ENCODE results near the gene SLC25A43.
"Not testable (repeated sequence)": the region's sequence is repeated elsewhere in the genome, so short reads cannot be mapped to it uniquely, and the experiment has no call there.

SLC25A43 gene

DNA sequence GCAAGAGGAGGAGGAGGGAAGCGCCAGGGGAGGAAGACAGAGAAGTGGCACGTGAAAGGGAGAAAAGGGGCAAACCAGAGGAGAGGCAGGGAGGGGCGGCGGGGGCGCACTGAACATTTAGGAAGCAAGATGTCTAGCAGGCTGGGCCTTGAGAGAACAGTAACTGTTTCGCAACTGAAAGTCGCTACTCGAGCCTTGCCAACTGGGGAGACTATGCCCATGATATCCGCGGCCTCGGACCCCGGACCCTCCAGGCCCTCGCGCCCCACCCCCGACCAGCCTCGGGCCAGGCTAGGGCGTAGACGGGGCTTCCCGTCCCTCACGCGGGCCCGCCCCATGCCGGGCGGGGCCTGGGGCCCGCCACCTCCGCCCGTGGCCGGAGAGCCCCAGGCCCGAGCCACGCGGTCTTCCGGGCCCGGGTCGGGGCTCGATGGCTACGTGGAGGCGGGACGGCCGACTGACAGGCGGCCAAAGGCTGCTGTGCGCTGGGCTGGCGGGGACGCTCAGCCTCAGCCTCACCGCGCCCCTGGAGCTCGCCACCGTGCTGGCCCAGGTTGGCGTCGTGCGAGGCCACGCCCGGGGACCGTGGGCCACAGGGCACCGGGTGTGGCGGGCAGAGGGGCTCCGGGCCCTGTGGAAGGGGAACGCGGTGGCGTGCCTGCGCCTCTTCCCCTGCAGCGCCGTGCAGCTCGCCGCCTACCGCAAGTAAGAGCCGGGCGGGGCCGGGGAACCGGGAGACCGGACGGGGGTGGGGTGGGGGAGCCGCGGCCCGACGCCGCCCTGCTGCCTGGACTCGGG, at the start of gene SLC25A43:
Gene SLC25A43 (plus strand): TSS at position 363 of the 798 bp plus-strand sequence. CDS start 68 bp downstream, at position 431.
- DNase-seq (ENCODE audit: low read depth): no peak

DNA sequence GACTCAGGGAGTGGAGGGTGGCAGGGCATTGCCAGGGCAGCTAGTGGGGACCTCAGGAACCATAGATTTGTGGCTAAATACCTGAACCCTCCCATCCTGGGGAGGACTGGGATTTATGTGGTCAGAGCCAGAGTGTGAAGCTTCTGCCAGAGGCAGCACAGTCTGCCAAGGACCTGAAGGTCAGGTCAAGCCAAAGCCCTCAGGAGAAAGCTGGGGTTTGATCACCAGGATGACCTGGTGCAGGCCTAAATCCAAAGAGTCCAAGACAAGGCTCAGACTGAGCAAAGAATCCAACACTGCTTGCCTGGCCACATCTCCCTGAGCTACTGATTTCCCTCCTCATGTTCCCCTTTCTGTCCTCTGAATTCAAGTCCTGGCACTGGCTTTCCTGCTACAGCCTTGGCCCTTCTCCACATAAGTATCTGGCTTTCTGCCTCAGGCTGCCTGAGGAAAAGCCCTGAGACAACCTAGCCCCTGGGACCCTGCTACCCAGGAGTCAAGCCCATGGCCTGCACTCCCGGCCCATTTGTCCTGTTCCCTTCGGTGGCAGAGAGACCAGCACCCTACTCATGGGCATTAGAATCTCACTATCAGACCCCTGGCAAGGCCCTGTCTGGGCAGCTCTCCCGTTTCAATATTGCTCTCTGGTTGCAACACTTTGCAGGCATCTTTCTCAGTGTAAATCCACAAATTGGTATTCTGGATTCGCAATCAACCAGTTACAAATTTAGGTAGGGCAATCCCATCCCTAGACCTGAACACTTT, 39.3 kb upstream of the SLC25A43 start:
- DNase-seq (ENCODE audit: low read depth): no peak

DNA sequence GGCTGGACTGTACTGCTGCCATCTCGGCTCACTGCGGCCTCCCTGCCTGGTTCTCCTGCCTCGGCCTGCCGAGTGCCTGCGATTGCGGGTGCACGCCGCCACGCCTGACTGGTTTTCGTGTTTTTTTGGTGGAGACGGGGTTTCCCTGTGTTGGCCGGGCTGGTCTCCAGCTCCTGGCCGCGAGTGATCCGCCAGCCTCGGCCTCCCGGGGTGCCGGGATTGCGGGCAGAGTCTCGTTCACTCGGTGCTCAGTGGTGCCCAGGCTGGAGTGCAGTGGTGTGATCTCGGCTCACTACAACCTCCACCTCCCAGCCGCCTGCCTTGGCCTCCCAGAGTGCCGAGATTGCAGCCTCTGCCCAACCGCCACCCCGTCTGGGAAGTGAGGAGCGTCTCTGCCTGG, 37.7 kb upstream of the SLC25A43 start:
- not testable (repeated sequence) for DNase-seq (ENCODE audit: low read depth)

DNA sequence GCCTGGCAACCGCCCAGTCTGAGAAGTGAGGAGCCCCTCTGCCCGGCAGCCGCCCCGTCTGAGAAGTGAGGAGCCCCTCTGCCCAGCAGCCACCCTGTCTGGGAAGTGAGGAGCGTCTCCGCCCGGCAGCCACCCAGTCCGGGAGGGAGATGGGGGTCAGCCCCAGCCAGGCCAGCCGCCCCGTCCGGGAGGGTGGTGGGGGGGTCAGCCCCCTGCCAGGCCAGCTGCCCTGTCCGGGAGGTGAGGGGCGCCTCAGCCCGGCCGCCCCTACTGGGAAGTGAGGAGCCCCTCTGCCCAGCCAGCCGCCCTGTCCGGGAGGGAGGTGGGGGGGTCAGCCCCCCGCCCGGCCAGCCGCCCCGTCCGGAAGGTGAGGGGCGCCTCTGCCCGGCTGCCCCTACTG, 37.1 kb upstream of the SLC25A43 start:
- DNase-seq (ENCODE audit: low read depth): not testable (repeated sequence)

DNA sequence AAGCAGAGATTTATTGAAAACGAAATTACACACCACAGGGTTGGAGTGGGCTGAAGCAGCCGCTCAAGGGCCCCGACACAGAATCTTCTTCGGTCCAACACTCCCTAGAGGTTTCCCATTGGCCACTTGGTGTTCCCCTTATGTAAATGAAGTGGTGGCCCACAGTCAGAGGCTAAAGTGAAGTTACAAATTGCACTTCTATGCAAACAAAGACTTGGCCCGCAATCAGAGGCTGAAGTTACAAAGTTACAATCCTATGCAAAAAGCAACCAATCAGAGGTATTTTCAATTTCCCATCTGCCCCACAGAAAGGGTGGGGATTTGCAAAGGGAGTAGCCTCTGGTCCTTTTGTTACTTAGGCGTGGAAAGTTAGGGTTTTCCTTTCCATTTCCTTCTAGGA, 35.7 kb upstream of the SLC25A43 start:
- DNase-seq (ENCODE audit: low read depth): no peak

DNA sequence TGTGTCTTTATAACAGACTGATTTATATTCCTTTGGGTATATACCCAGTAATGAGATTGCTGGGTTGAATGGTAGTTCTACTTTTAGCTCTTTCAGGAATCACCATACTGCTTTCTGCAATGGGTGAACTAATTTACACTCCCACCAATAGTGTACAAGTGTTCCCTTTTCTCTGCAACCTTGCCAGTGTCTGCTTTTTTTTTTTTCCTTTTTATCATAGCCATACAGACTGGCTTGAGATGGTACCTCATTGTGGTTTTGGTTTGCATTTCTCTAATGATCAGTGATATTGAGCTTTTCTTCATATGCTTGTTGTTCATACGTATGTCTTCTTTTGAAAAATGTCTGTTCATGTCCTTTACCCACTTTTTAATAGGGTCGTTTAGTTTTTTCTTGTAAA, 27.3 kb upstream of the SLC25A43 start:
- not testable (repeated sequence) for DNase-seq (ENCODE audit: low read depth)

DNA sequence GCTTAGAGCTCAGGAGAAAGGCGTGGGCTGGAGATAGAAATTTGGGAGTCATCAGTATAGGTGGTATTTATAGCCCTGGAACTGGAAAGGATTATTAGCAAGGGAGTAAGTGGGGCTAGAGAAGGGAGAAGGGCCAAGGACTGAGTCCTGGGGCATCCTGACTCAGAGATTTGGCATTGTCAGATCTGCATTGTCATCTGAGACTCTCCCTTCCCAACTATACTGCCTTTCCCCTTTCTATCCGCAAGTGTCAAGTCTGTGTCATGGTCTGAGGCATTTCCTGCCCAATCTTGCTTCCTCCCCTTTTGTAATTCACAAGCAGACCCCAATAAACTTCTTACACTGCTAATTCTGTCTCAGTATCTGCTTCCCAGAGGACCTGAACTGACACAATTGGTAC, 24.4 kb upstream of the SLC25A43 start:
- DNase-seq (ENCODE audit: low read depth): no peak

DNA sequence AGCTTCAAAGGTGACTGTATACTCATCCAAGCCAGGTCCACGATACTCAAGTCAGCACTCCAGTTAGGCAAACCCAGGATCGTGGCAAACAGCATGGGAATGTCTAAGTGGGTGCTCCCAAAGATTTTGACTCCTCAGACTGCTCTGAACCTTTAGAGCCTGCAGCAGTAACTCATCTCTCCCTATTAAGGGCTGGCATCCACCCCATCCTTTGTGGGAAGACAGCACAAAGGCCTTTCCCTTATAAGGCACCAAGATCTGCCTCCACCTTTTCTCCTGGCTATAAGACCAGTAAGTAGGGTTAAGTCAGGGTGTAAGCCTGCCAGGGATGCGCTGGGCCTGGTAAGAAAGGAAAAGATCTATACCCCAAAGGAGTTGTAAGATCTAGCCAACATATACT, 23.6 kb upstream of the SLC25A43 start:
- DNase-seq (ENCODE audit: low read depth): no peak

DNA sequence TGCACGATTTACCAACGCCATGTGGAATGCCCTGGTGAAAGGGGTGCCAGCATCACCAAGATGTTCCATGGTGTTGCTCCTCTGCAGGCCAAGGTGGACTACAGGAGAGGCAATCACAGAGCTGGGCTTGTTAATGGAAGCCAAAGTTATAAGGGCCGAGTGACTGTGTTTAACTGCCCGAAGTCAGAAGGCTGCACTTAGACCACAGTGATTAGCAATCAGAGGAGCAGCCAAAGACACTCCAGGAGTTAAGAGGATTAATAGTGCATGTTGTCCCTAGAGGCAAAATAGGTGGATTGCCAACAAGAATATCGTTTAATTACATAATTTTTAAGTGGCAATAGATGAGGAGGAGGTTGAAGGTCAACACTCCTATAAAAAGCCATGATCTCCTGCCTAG, 22.8 kb upstream of the SLC25A43 start:
- no peak for DNase-seq (ENCODE audit: low read depth)

DNA sequence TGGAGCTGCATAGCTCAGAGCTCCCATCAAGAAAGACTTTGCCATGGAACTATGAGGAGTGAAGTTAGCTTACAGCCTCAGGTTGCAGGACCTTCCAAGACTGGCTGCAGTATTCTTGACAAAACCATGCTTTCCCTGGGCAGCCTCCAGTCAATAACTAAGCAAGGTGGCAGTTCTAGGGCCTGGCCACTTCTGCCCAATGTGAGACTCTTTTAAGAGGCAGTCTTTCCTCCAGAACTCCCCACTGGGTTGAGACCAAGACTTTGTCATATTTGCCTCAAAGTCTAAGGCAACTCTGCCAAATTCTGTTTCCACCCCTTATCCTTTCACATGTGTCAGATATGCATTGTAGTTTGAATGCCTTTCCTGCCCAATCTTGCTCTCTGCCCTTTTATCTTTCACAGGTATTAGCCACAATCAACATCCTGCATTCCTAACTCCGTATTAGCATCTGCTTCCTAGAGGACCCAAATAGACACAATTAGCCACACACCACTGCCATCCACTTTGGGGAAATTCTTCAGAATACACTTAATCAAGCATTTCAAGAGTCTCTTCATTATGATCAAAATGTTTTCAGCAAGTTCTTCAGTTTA, 17.7 kb upstream of the SLC25A43 start:
- DNase-seq (ENCODE audit: low read depth): no peak

DNA sequence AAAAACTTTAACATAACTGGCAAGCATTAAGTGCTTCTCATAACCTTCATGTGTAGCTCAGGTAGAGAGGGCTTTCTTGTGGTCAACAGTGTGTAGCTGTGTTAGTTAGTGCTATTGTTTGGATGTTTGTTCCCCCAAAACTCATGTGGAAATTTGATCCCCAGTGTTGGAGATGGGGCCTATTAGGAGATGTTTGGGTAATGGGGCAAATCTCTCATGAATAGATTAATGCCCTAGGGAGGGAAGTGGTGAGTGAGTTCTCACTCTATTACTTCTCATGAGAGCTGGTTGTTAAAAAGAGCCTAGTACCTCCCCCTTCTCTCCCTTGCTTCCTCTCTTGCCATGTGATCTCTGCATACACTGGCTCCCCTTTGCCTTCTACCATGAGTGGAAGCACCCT, 16.5 kb upstream of the SLC25A43 start:
- DNase-seq (ENCODE audit: low read depth): no peak

DNA sequence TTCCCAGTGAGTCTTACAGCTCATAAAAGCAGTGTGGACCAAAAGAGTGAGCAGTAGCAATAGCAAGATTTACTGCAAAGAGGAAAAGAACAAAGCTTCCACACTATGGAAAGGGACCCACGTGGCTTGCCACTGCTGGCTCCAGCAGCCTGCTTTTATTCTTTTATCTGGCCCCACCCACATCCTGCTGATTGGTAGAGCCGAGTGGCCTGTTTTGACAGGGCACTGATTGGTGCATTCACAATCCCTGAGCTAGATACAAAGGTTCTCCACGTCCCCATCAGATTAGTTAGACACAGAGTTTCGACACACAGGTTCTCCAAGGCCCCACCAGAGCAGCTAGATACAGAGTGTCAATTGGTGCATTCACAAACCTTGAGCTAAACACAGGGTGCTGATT, 12.5 kb upstream of the SLC25A43 start:
- DNase-seq (ENCODE audit: low read depth): not testable (repeated sequence)

DNA sequence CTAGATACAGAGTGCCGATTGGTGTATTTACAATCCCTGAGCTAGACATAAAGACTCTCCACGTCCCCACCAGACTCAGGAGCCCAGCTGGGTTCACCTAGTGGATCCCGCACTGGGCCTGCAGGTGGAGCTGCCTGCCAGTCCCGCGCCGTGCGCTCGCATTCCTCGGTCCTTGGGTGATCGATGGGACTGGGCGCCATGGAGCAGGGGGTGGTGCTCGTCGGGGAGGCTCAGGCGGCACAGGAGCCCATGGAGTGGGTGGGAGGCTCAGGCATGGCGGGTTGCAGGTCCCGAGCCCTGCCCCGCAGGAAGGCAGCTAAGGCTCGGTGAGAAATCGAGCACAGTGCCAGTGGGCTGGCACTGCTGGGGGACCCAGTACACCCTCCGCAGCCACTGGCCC, 11.7 kb upstream of the SLC25A43 start:
- DNase-seq (ENCODE audit: low read depth): not testable (repeated sequence)

DNA sequence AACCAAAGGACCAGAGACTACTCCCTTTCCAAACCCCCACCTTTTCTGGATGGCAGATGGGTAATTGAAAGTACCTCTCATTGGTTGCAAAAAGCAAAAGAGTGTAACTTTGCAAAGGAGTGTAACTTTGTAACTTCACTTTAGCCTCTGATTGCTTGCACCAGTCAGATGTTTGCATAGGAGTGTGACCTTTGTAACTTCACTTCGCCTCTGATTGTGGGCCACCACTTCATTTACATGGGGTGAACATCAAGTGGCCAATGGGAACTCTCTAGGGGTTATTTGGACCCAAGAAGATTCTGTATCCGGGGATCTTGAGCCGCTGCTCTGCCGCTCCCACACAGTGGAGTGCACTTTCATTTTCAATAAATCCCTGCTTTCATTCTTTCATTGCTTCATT, 9.9 kb upstream of the SLC25A43 start:
- DNase-seq (ENCODE audit: low read depth): no peak

DNA sequence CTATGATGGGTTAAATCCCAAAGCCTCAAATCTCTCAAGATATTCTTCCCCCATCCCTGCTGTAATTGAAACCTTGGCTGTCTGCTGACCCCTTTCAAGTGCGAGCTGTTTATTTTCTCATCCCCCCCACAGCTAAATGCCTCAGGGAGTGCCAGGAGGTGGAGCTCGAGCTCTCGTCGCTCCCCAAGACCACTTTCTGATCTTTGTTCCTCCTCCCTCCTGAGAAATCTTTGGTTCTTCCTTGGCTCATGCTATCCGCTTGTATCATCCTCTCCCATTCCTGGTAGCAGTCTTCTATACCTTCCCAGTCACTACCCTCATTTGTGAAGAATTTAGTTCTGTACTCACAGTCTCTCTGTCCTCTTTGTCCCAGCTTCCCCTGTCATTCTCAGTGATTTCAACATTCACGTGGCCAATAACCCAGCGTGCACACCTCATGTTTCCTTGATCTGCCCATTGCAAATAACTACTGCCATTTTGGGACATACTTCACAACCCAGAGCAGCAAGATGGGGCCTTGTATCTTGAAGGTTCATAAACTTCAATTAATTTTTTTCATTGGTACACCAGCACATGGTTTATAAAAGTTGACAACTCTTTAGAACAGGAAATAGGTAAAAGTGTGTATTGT, 9.2 kb upstream of the SLC25A43 start:
- DNase-seq (ENCODE audit: low read depth): no peak

DNA sequence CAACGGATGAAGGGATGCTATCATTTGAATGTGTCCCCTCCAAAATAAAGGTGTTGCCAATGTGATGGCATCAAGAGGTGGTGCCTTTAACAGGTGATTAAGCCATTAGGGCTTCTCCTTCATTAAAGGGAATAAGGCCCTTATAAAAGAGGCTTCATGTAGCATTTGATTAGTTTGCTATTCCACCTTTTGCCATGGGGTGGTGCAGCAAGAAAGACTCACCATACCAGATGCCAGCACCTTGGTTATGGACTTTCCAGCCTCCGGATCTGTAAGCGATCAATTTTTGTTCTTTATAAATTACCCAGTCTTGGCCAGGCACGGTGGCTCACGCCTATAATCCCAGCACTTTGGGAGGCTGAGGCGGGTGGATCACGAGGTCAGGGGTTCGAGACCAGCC, 7.9 kb upstream of the SLC25A43 start:
- no peak for DNase-seq (ENCODE audit: low read depth)

DNA sequence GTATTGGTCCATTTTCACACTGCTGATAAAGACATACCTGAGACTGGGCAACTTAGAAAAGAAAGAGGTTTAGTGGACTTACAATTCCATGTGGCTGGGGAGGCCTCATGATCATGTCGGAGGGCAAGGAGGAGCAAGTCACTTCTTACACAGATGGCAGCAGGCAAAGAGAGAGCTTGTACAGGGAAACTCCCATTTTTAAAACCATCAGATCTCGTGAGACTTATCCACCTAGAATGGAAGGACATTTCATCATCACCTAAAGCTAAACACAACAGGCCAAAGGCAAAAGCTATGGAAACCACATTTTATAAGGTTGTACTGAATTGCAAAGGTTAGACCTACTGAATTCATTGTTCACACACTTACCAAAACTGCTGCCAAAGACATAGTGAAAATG, 6.0 kb upstream of the SLC25A43 start:
- DNase-seq (ENCODE audit: low read depth): no peak

DNA sequence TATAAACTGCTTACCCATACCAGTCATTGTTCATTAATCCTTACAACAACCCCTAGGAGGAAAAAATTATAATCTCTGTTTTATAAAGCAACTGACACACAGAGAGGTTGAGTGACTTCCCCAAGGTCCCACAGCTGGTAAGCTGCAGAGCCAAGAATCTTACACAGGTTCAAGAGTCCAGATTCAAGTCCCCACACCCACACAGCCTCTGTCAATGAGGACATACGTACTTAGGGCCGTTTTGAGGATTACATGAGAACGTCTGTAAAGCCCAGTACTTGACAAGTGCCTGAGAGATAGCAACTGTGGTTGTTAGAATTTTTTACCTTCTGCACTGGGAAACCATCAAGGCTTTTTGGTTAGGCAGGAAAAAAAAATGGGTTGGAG, 556 bp upstream of the SLC25A43 start:
- DNase-seq (ENCODE audit: low read depth): no peak

DNA sequence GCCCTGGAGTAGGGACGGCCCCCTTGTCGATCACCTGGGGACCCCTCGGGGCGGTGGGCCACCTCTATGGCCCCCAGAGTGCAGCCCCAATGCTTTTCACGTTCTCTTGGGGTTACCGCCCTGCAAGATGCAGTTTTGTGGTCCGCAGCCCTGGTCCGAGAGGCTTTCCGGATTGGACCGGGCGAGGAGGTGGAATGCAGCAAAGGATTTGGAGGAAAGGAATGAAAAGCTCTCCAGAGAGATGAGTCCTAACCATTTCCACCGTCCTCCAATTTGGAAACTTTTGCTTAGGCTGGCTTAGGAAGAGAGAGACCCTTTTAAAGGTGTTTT, 601 bp downstream of the SLC25A43 start:
- DNase-seq (ENCODE audit: low read depth): no peak

DNA sequence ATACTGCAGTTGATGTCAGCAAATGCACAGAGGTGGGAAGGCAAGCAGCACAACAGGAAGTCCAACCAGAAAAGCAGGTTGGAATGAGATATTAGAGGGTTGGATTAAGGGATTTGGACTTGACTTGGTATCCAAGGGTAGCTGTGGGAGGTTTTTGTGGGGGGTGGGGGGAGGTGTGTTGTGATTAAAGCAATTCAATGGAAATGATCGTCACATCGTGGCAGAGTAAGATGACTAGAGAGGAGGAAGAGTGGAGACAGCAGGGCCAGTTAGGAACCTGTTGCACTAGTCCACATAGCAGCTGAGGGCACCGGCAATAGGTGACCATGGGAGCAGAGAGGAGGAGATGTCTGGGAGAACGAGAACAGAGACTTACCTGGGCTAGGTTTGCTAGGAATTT, 2.4 kb downstream of the SLC25A43 start:
- no peak for DNase-seq (ENCODE audit: low read depth)

DNA sequence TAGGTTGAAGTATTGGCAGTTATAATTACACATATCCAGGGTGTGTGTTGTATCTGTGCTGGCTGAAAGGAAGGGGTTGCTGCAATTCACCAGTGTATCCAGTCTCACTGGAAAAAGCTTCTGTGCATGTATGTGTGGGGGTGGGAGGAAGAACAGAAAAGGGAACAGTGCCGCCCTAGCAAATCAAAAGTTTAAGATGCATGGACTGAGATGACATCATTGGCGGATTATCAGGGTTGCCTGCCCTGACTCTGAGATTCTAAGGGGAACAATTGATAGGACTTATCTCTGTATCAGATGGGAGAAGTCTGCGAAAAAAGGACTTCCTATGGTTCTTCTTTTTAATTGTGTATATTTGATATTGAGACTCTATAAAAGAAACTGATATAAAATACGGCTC, 3.5 kb downstream of the SLC25A43 start:
- DNase-seq (ENCODE audit: low read depth): no peak

DNA sequence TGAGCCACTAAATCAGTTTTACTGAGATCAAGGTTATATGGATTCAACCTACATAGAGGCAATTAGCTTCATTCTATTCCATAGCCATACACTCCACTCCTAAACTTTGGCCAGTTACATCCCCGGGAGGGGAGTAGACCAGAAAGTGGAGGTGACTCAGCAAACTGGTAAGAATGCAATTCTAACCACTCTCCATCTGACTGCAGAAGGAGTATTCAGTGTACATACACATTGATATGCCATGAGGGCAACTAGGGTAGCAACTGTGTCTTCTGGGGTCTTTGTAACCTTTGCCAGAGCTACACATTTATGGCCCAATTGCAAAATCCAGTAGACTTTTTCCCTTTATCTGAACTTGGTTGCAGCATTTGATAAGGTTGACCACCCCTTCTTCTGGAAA, 7.6 kb downstream of the SLC25A43 start:
- DNase-seq (ENCODE audit: low read depth): no peak

DNA sequence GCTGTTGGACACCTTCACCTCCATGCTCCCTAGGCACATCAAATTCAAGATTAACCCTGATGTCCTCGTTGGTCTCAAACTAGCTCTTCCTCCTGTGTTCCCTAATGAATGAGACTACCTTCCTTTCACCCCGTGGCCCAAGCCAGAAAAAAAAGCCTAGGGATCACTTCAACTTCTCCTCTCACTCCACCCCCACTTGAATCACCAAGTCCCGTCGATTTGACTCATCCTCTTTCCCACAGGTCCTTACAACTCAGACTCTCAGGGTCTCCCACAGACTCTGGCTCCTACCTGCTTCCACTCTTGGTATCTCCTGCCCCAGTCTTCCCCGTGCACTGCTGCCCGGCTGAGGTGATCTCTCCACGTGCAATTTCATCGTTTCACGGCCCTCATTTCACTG, 8.5 kb downstream of the SLC25A43 start:
- DNase-seq (ENCODE audit: low read depth): no peak
